ENCODE results near the gene ABCB11. TPM values are rescaled to one million over a fixed set of nuclear protein-coding genes. Genes with fewer than 3 reads are reported as not detected.
"Not testable (repeated sequence)": the region's sequence is repeated elsewhere in the genome, so short reads cannot be mapped to it uniquely, and the experiment has no call there.

The ABCB11 gene
- total RNA-seq, 4 donors from 2014 or later, result 0.18 to 0.54 TPM; not detected in 2

GRCh38 chr2:169065864-169066517 lies 34.9 kb upstream of the ABCB11 start:
- no peak for TF ChIP-seq CTCF (IDR thresholded peaks at IDR 0.05)
- TF ChIP-seq POLR2A (IDR thresholded peaks at IDR 0.05), result no peak
- Histone ChIP-seq H3K27me3 (no peaks in the 10 kb centered on the region), H3K4me1 (no peaks in the 10 kb centered on the region)

GRCh38 chr2:169065422-169065821 lies 34.3 kb upstream of the ABCB11 start:
- no peak for TF ChIP-seq CTCF (IDR thresholded peaks at IDR 0.05)
- TF ChIP-seq POLR2A (IDR thresholded peaks at IDR 0.05), result no peak

More at GRCh38 chr2:169065864-169066517, 34.9 kb upstream of the ABCB11 start:
- H3K9me3 ChIP-seq, result no peaks in the 10 kb centered on the region
- no peak for DNase-seq
- no peak overlapping the region for H3K4me3 ChIP-seq
- no peak overlapping the region for H3K27ac ChIP-seq
- H3K36me3 ChIP-seq, result no peaks in the 10 kb centered on the region

GRCh38 chr2:169064199-169064598 lies 33.1 kb upstream of the ABCB11 start:
- H3K27me3 ChIP-seq, DNase-seq: not testable (repeated sequence)

More at GRCh38 chr2:169065422-169065821, 34.3 kb upstream of the ABCB11 start:
- no peaks in the 10 kb centered on the region for H3K4me1 ChIP-seq
- no peaks in the 10 kb centered on the region for H3K27me3 ChIP-seq
- H3K4me3 ChIP-seq, result no peak overlapping the region
- no peak for DNase-seq
- no peak overlapping the region for H3K27ac ChIP-seq
- no peaks in the 10 kb centered on the region for H3K36me3 ChIP-seq
- no peaks in the 10 kb centered on the region for H3K9me3 ChIP-seq

GRCh38 chr2:169054575-169054974 lies 23.5 kb upstream of the ABCB11 start:
- H3K4me3 ChIP-seq, H3K4me1 ChIP-seq, H3K27ac ChIP-seq, H3K27me3 ChIP-seq, H3K36me3 ChIP-seq, DNase-seq: not testable (repeated sequence)
- H3K9me3 ChIP-seq, result peaks cover 0 to 14% (median 0%) of the 10 kb centered on the region in 4 donors

More at GRCh38 chr2:169064199-169064598, 33.1 kb upstream of the ABCB11 start:
- H3K9me3 ChIP-seq, H3K27ac ChIP-seq, H3K4me3 ChIP-seq, H3K36me3 ChIP-seq, H3K4me1 ChIP-seq: not testable (repeated sequence)

- no peak for DNase-seq
- H3K4me1 ChIP-seq, result no peaks in the 10 kb centered on the region
- H3K27me3 ChIP-seq, result no peaks in the 10 kb centered on the region
- peaks cover 0 to 12% (median 0%) of the 10 kb centered on the region in 4 donors for H3K9me3 ChIP-seq
- no peaks in the 10 kb centered on the region for H3K36me3 ChIP-seq
- no peak for TF ChIP-seq CTCF (IDR thresholded peaks at IDR 0.05)
- H3K27ac ChIP-seq, result no peak overlapping the region
- no peak overlapping the region for H3K4me3 ChIP-seq
Observed at GRCh38 chr2:169050476-169051240, 19.5 kb upstream of the ABCB11 start.

GRCh38 chr2:169049142-169049541 lies 18.0 kb upstream of the ABCB11 start:
- Histone ChIP-seq H3K27ac (no peak overlapping the region), H3K4me1 (no peaks in the 10 kb centered on the region), H3K9me3 (no peaks in the 10 kb centered on the region), H3K4me3 (no peak overlapping the region), H3K27me3 (no peaks in the 10 kb centered on the region), H3K36me3 (no peaks in the 10 kb centered on the region)
- no peak for TF ChIP-seq POLR2A (IDR thresholded peaks at IDR 0.05)
- no peak for TF ChIP-seq CTCF (IDR thresholded peaks at IDR 0.05)
- no peak for DNase-seq
